Left ventricle myocardium inferior (tissue), 1 donor: Measurements from ENCODE around the gene AMOTL1. TPM values are rescaled to one million over a fixed set of nuclear protein-coding genes. Genes with fewer than 3 reads are reported as not detected.

Source experiments
- DNase-seq: peaks from one replicate; pipeline ENCODE4 v3.0.0-alpha.2; 2020
- H3K27ac ChIP-seq: fragments of 200-600 bp; replicated peaks from 2 replicates; pipeline ENCODE4 v1.8.0; 2021
- H3K27me3 ChIP-seq: fragments of 200-600 bp; 2 replicates; pipeline ENCODE4 v1.8.0; 2021; ENCODE audit warnings: low read depth
- H3K36me3 ChIP-seq: fragments of 200-600 bp; 2 replicates; pipeline ENCODE4 v1.8.0; 2021
- H3K4me1 ChIP-seq: fragments of 200-600 bp; 2 replicates; pipeline ENCODE4 v1.8.0; 2021
- H3K4me3 ChIP-seq: fragments of 200-600 bp; 2 replicates; pipeline ENCODE4 v1.8.0; 2021; ENCODE audit warnings: mild to moderate bottlenecking, moderate library complexity
- H3K9me3 ChIP-seq: fragments of 200-600 bp; replicated peaks from 2 replicates; pipeline ENCODE4 v1.8.0; 2021
- CTCF ChIP-seq: fragments of 200-600 bp; IDR thresholded peaks from 2 replicates; pipeline ENCODE4 v1.8.0; 2021; ENCODE audit warnings: antibody characterized with exemption, mild to moderate bottlenecking, borderline replicate concordance
- intact Hi-C: fragments of 100-400 bp; cut with micrococcal nuclease; formaldehyde crosslinking; loops from one replicate; pipeline ENCODE4 v1.11.0; 2022
- total RNA-seq: library from RNA; stranded (reverse); fragmentation: NEBNext Ultra II Directional; extraction: Animal tissue kit (Norgen Biotek cat#: 25700); gene quantifications from one replicate; pipeline ENCODE4 v1.2.1, GENCODE V29; 2021
- donor health status: DM: no; HTN: yes; CAD: no; lungs with severe emphysema.

AMOTL1 gene
- total RNA-seq, 1 donor from 2014 or later: 61.1 TPM

GRCh38 chr11:94751786-94752185 is 16.4 kb upstream of the AMOTL1 start:
- TF ChIP-seq CTCF: no peak
- intact Hi-C loops: no loop called here
- DNase-seq: no peak
- Histone ChIP-seq H3K36me3 (peaks cover 6% of the 10 kb centered on the region), H3K4me3 (no peak overlapping the region), H3K9me3 (no peaks in the 10 kb centered on the region), H3K27ac (peak overlapping the region; percentile 79), H3K4me1 (peaks cover 50% of the 10 kb centered on the region), H3K27me3 (no peaks in the 10 kb centered on the region)

GRCh38 chr11:94753630-94754029 is 14.5 kb upstream of the AMOTL1 start:
- H3K36me3 ChIP-seq: peaks cover 4% of the 10 kb centered on the region
- H3K4me3 ChIP-seq: no peak overlapping the region
- intact Hi-C loops: no loop called here
- H3K4me1 ChIP-seq: peaks cover 50% of the 10 kb centered on the region
- H3K27me3 ChIP-seq: no peaks in the 10 kb centered on the region
- no peak for TF ChIP-seq CTCF
- DNase-seq: no peak
- H3K9me3 ChIP-seq: no peaks in the 10 kb centered on the region
- H3K27ac ChIP-seq: no peak overlapping the region

- no peaks in the 10 kb centered on the region for H3K27me3 ChIP-seq
- no peaks in the 10 kb centered on the region for H3K9me3 ChIP-seq
- no peak overlapping the region for H3K27ac ChIP-seq
- intact Hi-C loops: no loop called here
- DNase-seq: no peak
- no peak for TF ChIP-seq CTCF
- peaks cover 49% of the 10 kb centered on the region for H3K4me1 ChIP-seq
- H3K4me3 ChIP-seq: no peak overlapping the region
- H3K36me3 ChIP-seq: no peaks in the 10 kb centered on the region
Observed at GRCh38 chr11:94754335-94754734, 13.8 kb upstream of the AMOTL1 start.

GRCh38 chr11:94754819-94755218 is 13.3 kb upstream of the AMOTL1 start:
- no peak for DNase-seq
- Histone ChIP-seq H3K27ac (no peak overlapping the region), H3K4me1 (peaks cover 45% of the 10 kb centered on the region)

GRCh38 chr11:94755494-94755893 is 12.7 kb upstream of the AMOTL1 start:
- no peak for DNase-seq
- Histone ChIP-seq H3K36me3 (no peaks in the 10 kb centered on the region), H3K9me3 (no peaks in the 10 kb centered on the region), H3K4me3 (no peak overlapping the region), H3K4me1 (peaks cover 39% of the 10 kb centered on the region), H3K27ac (no peak overlapping the region), H3K27me3 (no peaks in the 10 kb centered on the region)
- intact Hi-C loops: no loop called here
- TF ChIP-seq CTCF: no peak

More at GRCh38 chr11:94754819-94755218, 13.3 kb upstream of the AMOTL1 start:
- Histone ChIP-seq H3K27me3 (no peaks in the 10 kb centered on the region), H3K36me3 (no peaks in the 10 kb centered on the region), H3K9me3 (no peaks in the 10 kb centered on the region), H3K4me3 (no peak overlapping the region)
- TF ChIP-seq CTCF: no peak
- intact Hi-C loops: no loop called here
